ENCODE data around the gene ZNF33A.
"Not testable (repeated sequence)": the region's sequence is repeated elsewhere in the genome, so short reads cannot be mapped to it uniquely, and the experiment has no call there.

ZNF33A gene

DNA sequence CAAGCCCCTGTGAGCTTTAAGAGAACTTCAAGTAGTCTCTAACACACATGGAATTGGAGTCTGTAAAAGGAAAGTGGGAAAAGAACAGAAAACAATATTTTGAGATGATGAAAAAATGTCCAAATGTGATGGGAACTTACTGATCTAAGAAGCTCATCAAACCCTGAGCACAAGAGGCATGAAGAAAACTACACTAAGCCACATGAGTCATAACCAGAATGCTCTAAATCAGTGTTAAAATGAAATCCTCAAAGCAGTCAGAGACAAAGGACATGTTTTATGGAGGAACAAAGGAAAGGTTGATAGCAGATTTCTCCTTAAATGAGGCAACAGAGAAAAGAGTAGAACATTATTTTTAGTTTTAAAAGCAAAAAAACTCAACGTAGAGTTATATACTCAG lies 37.2 kb downstream of the ZNF33A start:
- no peak for DNase-seq

DNA sequence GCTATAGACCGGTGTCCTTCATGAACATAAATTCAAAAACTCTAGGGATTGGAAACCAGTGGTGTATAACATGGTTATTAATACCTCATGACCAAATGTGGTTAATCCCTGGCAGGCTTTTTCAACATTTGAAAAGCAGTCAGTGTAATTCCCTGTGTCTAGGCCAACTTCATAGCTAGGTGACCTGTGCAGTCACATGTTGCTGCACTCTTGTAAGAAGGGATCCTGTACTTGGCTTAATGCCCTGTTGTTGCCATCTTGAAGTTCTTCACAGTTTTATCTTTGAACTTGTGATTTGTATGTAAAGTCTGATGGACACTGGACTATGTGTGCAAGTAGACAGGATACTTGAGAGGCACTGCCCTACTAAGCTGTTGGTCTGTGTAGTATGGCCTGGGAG lies 39.7 kb downstream of the ZNF33A start:
- no peak for DNase-seq

GRCh38 chr10:38054361-38054797 lies 43.9 kb downstream of the ZNF33A start:
- no peak for DNase-seq

DNA sequence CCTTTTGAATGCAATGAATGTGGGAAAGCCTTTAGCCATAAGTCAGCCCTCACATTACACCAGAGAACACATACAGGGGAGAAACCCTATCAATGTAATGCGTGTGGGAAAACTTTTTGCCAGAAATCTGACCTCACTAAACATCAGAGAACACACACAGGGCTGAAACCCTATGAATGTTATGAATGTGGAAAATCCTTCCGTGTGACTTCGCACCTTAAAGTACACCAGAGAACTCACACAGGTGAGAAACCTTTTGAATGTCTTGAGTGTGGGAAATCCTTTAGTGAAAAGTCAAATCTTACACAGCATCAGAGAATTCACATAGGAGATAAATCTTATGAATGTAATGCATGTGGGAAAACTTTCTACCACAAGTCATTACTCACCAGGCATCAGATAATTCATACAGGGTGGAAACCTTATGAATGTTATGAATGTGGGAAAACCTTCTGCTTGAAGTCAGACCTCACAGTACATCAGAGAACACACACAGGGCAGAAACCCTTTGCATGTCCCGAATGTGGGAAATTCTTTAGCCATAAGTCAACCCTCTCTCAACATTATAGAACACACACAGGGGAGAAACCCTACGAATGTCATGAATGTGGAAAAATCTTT lies 44.9 kb downstream of the ZNF33A start:
- DNase-seq: not testable (repeated sequence)

- DNase-seq: not testable (repeated sequence)
Observed at GRCh38 chr10:38069663-38070062, 59.2 kb downstream of the ZNF33A start.

GRCh38 chr10:38070501-38070900 lies 60.0 kb downstream of the ZNF33A start:
- DNase-seq: no peak

- DNase-seq: no peak
Observed at GRCh38 chr10:38072552-38072951, 62.1 kb downstream of the ZNF33A start.

DNA sequence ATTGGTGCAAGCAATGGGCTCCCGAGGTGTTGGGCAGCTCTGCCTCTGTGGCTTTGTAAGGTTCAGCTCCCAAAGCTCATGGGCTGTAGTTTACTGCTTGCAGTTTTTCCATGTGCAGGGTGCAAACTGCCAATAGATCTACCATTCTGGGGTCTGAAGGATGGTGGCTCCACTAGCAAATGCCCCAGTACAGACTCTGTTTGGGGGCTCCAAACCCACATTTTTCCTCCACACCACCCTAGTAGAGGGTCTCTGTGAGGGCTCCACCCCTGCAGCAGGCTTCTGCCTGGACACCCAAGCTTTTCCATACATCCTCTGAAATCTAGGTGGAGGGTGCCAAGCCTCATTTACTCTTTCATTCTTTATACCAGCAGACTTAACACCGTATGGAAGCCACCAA lies 66.2 kb downstream of the ZNF33A start:
- no peak for DNase-seq

- DNase-seq: not testable (repeated sequence)
Observed at GRCh38 chr10:38093318-38093717, 82.8 kb downstream of the ZNF33A start.

DNA sequence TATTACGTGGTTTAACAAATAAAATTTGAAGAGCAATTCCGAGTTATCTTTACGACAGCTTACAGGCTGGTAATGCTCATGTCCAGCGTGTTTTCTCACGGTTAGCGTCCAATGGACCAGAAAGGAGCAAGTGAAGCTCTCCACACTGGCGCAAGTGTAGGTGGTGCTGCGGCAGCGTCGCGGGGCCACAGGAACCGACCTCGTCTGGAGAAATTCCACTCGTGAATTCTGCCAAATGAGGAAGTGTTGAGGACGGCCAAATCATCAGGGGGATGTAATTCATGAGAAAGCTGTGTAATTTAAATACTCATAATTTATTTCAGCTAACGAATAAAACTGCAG lies 83.3 kb downstream of the ZNF33A start:
- DNase-seq: no peak

DNA sequence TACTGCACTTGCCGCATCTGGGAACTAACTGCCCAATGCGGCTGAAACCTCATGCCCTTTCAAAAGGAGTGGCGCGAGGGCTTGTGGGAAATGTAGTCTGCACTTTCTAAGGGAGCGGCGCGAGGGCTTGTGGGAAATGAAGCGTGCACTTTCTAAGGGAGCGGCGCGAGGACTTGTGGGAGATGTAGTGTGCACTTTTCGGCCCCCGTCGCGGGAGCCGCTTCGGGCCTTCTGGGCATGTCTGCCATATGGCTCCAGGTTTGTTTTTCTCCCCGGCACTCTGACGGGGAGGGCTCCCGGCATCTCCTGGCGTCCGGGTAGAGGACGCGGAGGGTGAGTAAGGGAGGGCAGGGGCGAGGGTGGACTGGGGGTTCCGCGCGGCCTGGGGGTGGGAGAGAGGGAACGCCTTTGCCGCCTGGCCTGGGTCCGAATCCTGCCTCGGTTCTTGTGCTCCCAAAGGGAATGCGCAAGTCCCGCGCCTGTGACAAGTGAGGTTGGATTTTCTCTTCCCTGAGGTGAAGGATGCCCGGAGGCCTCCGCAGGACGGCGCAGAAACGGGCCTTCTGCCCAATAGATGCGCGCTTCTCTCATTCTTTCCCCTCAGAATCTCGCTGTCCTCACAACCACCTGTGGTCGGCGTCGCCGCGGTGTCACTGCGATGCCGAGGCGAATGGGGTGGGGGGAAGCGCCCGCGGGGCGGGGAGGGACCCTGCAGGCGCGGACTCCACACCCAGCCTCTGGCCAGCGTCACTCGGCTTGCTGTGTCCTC lies 83.9 kb downstream of the ZNF33A start, which contains the start of gene ZNF37A:
Gene ZNF37A (plus strand): TSS at position 180 of the 769 bp plus-strand sequence. CDS start 2,281 bp downstream, outside the sequence.
- peak; percentile 69 to 98 (median 92) for DNase-seq

DNA sequence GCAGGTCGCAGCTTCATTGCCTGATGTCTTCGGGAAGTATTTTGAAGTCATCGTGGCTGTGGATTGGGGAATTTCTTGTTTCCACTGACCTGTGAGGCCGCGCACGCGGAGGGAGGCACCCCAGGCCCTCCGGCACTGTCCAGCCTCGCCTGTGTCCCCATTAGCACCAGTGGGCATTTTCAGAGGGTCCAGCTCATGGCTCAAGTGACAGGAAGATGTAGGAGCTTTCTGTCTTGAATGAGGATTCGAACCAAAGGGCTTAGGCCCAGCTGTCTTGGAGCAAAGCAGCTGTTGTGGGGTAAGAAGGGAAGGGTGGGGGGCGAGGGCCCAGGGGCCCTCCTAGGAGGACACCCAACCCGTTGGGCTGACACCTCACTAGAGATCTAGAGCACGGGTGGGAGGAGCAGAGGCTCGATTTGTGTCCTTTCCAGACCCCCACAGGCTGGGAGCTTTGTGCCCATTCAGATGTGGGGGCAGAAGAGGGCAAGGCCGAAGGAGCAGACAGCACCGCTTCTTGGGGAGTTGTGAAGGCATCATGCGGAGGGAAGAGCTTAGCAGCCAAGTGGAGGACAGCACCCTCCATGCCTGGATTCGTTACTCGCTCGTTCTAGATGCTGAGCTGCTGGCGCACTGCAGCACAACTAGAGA lies 84.6 kb downstream of the ZNF33A start:
- peak in 4 of 14 donors; percentile 13 to 30 (median 26) for DNase-seq

GRCh38 chr10:38102880-38103279 lies 92.4 kb downstream of the ZNF33A start:
- no peak for DNase-seq

GRCh38 chr10:38103756-38104155 lies 93.3 kb downstream of the ZNF33A start:
- no peak for DNase-seq

DNA sequence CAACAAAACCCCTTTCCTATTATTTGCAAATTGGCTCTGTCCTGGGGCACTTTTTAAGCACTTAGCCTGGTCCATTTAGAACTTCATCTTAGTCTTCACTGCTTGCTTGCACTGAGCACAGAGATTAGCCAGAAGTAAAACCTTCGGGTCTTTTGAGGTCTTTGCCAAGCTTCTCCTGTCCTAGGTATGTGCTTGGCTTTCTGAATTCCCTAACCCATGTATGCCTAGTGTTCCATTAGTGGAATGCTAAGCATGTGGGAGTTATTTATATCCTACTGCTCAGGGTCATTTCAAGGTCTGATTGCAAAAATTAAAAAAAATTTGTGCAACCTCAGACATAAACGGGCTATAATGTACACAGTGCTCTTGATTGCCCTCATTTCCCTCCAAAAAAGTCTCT lies 101.7 kb downstream of the ZNF33A start:
- DNase-seq: no peak

Measured in C1 segment of cervical spinal cord (tissue), 14 donors.